ENCODE data around the gene ERMARD. TPM values are rescaled to one million over a fixed set of nuclear protein-coding genes. Genes with fewer than 3 reads are reported as not detected.

The ERMARD gene
- total and polyA plus RNA-seq, 2 experiments from 2014 or later: 15.6 to 22.0 TPM

DNA sequence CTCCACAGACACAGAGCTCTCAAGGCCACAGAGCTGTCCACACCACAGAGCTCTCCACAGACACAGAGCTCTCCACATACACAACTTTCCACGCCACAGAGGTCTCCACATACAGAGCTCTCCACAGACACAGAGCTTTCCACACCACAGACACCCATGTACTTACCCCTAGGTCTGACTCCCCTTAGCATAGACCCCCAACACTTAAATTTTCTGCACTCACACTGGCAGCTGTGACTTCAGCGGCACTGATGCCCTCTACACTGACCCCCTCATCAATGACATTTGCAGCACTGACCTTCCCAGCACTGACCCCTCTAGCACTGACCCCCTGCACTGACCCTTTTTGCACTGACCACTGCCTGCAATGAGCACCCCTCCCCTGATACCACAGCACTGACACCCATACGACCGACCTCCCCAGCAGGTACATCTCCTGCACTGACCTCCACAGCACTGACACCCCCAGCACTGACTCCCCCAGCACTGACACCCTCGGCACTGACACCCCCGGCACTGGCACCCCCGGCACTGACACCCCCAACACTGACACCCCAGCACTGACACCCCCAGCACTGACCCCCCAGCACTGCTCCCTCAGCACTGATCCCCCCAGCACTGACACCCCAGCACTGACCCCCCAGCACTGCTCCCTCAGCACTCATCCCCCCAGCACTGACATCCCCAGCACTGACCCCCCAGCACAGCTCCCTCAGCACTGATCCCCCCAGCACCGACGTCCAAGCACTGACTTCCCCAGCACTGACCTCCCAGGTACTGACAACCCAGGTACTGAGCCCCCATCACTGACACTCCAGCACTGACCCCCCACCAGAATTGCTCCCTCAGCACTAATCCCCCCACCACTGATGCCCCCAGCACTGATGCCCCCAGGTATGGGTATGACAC lies 56.5 kb downstream of the ERMARD start:
- Histone ChIP-seq H3K79me2 (ENCODE audit: insufficient read depth) (no peaks in the 10 kb centered on the region), H3F3A (ENCODE audit: insufficient read depth) (no peaks in the 10 kb centered on the region), H3K9ac (no peak overlapping the region), H3K9me2 (ENCODE audit: insufficient read depth) (no peaks in the 10 kb centered on the region), H3K4me2 (ENCODE audit: unreplicated experiment) (no peak overlapping the region), H4K20me1 (ENCODE audit: insufficient read depth) (no peaks in the 10 kb centered on the region), H3K9me3 (ENCODE audit: low read depth) (no peaks in the 10 kb centered on the region), H3K27me3 (replicated peaks; ENCODE audit: insufficient read depth) (peaks cover 30% of the 10 kb centered on the region), H3K4me1 (ENCODE audit: insufficient read depth) (no peaks in the 10 kb centered on the region), H3K4me3 (no peak overlapping the region), H3K27ac (no peak overlapping the region), H2AFZ (no peak overlapping the region), H3K36me3 (ENCODE audit: low read depth) (no peaks in the 10 kb centered on the region)
- TF ChIP-seq EZH2phosphoT487 (IDR thresholded peaks at IDR 0.05; ENCODE audit: insufficient read depth, low read depth) (no peak), EZH2 (IDR thresholded peaks at IDR 0.05; ENCODE audit: insufficient read depth, poor library complexity, severe bottlenecking) (no peak)
- 70 to 72% methylated on average over 4 to 9 of the region's 9 CpGs for WGBS, 2 experiments (ENCODE audit: low coverage in 1 of 2, low lambda C conversion rate in 2 of 2, missing lambda C conversion rate in 2 of 2)
- in situ Hi-C loops (cut with MboI): no loop called here
- no peak for DNase-seq

GRCh38 chr6:169808608-169808967 lies 57.2 kb downstream of the ERMARD start:
- TF ChIP-seq EZH2phosphoT487 (IDR thresholded peaks at IDR 0.05; ENCODE audit: insufficient read depth, low read depth): no peak
- TF ChIP-seq EZH2 (IDR thresholded peaks at IDR 0.05; ENCODE audit: insufficient read depth, poor library complexity, severe bottlenecking): no peak

DNA sequence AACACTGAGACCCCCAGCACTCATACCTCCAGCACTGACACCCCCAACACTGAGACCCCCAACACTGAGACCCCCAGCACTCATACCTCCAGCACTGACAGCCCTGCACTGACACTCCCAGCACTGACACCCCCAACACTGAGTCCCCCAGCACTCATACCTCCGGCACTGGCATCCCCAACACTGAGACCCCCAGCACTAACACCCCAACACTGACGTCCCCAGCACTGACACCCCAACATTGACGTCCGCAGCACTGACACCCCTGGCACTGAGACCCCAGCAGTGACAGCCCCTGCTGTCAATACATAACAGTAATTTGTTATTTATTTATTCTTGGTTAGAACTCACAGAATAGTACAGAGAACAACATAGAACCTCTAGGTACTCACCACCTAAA lies 58.0 kb downstream of the ERMARD start:
- DNase-seq: no peak
- H3K4me1 ChIP-seq (ENCODE audit: insufficient read depth): no peaks in the 10 kb centered on the region
- no peak overlapping the region for H3K27ac ChIP-seq
- H2AFZ ChIP-seq: no peak overlapping the region
- in situ Hi-C loops (cut with MboI): no loop called here
- no peak overlapping the region for H3K4me2 ChIP-seq (ENCODE audit: unreplicated experiment)
- no peaks in the 10 kb centered on the region for H4K20me1 ChIP-seq (ENCODE audit: insufficient read depth)
- peaks cover 17% of the 10 kb centered on the region for H3K27me3 ChIP-seq (replicated peaks; ENCODE audit: insufficient read depth)
- no peak for TF ChIP-seq EZH2 (IDR thresholded peaks at IDR 0.05; ENCODE audit: insufficient read depth, poor library complexity, severe bottlenecking)
- TF ChIP-seq EZH2phosphoT487 (IDR thresholded peaks at IDR 0.05; ENCODE audit: insufficient read depth, low read depth): no peak
- no peak overlapping the region for H3K9ac ChIP-seq
- no peaks in the 10 kb centered on the region for H3K79me2 ChIP-seq (ENCODE audit: insufficient read depth)
- no peaks in the 10 kb centered on the region for H3K9me3 ChIP-seq (ENCODE audit: low read depth)
- WGBS, 2 experiments (ENCODE audit: low coverage in 1 of 2, low lambda C conversion rate in 2 of 2, missing lambda C conversion rate in 2 of 2): 86 to 88% methylated on average over 4 of the region's 4 CpGs
- no peak overlapping the region for H3K4me3 ChIP-seq
- H3F3A ChIP-seq (ENCODE audit: insufficient read depth): no peaks in the 10 kb centered on the region
- H3K9me2 ChIP-seq (ENCODE audit: insufficient read depth): no peaks in the 10 kb centered on the region
- H3K36me3 ChIP-seq (ENCODE audit: low read depth): no peaks in the 10 kb centered on the region

More at GRCh38 chr6:169808608-169808967, 57.2 kb downstream of the ERMARD start:
- Histone ChIP-seq H3K9me2 (ENCODE audit: insufficient read depth) (no peaks in the 10 kb centered on the region), H3K79me2 (ENCODE audit: insufficient read depth) (no peaks in the 10 kb centered on the region), H3K27ac (no peak overlapping the region), H3K36me3 (ENCODE audit: low read depth) (no peaks in the 10 kb centered on the region), H4K20me1 (ENCODE audit: insufficient read depth) (no peaks in the 10 kb centered on the region), H3K27me3 (replicated peaks; ENCODE audit: insufficient read depth) (peaks cover 25% of the 10 kb centered on the region), H3K4me1 (ENCODE audit: insufficient read depth) (no peaks in the 10 kb centered on the region), H2AFZ (no peak overlapping the region), H3K9ac (no peak overlapping the region), H3K4me3 (no peak overlapping the region), H3K9me3 (ENCODE audit: low read depth) (no peaks in the 10 kb centered on the region), H3K4me2 (ENCODE audit: unreplicated experiment) (no peak overlapping the region), H3F3A (ENCODE audit: insufficient read depth) (no peaks in the 10 kb centered on the region)
- WGBS, 2 experiments (ENCODE audit: low coverage in 1 of 2, low lambda C conversion rate in 2 of 2, missing lambda C conversion rate in 2 of 2): 30 to 43% methylated on average over 1 to 3 of the region's 3 CpGs
- no peak for DNase-seq
- in situ Hi-C loops (cut with MboI): no loop called here

DNA sequence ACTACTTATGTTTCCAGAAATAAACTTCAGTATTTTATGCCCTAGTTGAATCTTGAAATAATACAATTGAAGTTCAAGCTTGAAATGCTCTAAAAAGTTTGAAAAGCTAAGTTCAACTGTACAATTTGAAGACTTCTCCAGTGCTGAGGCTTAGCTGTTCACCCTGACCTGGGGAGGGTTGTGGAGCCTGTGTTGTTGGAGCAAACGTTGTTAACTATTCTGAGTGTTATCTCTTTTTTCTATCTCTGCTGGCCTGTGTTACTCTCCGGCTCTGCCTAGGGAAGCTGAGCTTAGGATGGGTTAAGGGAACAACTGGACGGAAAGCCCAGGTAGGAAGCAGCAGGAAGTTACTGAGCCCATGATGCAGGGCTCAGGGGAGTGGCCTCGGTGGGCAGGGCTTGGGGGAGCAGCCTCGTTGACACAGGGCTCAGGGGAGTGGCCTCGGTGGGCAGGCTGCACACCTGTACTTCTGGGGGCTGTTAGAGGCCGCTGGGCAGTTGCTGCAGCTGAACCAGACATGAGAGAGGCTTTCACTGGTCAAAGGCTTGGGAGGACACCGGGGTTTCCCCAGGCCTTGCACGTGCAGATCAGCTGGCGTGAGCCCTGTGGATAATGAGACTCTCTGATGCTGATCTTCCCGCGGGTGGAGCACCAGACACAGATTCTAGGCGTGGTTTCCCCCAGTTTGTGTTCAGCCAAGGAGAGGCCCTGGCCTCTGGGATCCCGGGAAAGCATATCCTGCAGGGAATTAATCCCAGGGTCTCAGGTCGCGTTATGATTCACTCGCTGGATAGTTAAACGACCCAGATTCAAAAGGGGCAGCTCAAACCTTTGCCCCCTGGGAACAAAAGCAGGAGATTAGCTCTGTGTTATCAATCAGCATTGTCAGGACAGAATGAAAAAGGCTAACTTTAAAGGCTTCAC lies 58.9 kb downstream of the ERMARD start:
- H3K9ac ChIP-seq: no peak overlapping the region
- H3K4me1 ChIP-seq (ENCODE audit: insufficient read depth): no peaks in the 10 kb centered on the region
- no peaks in the 10 kb centered on the region for H4K20me1 ChIP-seq (ENCODE audit: insufficient read depth)
- peaks cover 9% of the 10 kb centered on the region; the same call in 1 of the 2 replicates for H3K27me3 ChIP-seq (replicated peaks; ENCODE audit: insufficient read depth)
- no peaks in the 10 kb centered on the region for H3K79me2 ChIP-seq (ENCODE audit: insufficient read depth)
- no peak overlapping the region for H2AFZ ChIP-seq
- no peaks in the 10 kb centered on the region for H3K9me2 ChIP-seq (ENCODE audit: insufficient read depth)
- no peak for DNase-seq
- in situ Hi-C loops (cut with MboI): no loop called here
- H3K9me3 ChIP-seq (ENCODE audit: low read depth): no peaks in the 10 kb centered on the region
- H3K4me3 ChIP-seq: no peak overlapping the region
- TF ChIP-seq EZH2 (IDR thresholded peaks at IDR 0.05; ENCODE audit: insufficient read depth, poor library complexity, severe bottlenecking): no peak
- no peak for TF ChIP-seq EZH2phosphoT487 (IDR thresholded peaks at IDR 0.05; ENCODE audit: insufficient read depth, low read depth)
- no peak overlapping the region for H3K4me2 ChIP-seq (ENCODE audit: unreplicated experiment)
- no peaks in the 10 kb centered on the region for H3K36me3 ChIP-seq (ENCODE audit: low read depth)
- no peaks in the 10 kb centered on the region for H3F3A ChIP-seq (ENCODE audit: insufficient read depth)
- H3K27ac ChIP-seq: no peak overlapping the region
- 38% methylated on average over 16 to 18 of the region's 18 CpGs for WGBS, 2 experiments (ENCODE audit: low coverage in 1 of 2, low lambda C conversion rate in 2 of 2, missing lambda C conversion rate in 2 of 2)
